Neural crest cell (in vitro differentiated cells): ENCODE measurements around the gene EVX2. TPM values are rescaled to one million over a fixed set of nuclear protein-coding genes. Genes with fewer than 3 reads are reported as not detected.
A peak's percentile ranks its signal among the peaks of the same experiment; 100 is the strongest.

ENCODE experiments used
- DNase-seq: peaks from one replicate; pipeline ENCODE4 v3.0.0; 2021; ENCODE audit warnings: low read depth, mixed read lengths, low spot score
- H3K27ac Mint-ChIP-seq: one replicate; pipeline ENCODE4 v1.8.0; 2021; ENCODE audit warnings: mild to moderate bottlenecking, mixed read lengths; ENCODE audit not compliant: unreplicated experiment
- H3K27me3 Mint-ChIP-seq: 2 replicates; pipeline ENCODE4 v1.8.0; 2021; ENCODE audit warnings: low read depth, mild to moderate bottlenecking, mixed read lengths
- H3K36me3 Mint-ChIP-seq: 2 replicates; pipeline ENCODE4 v1.8.0; 2021; ENCODE audit warnings: low read depth, mild to moderate bottlenecking, mixed read lengths
- H3K4me1 Mint-ChIP-seq: 2 replicates; pipeline ENCODE4 v1.8.0; 2021; ENCODE audit warnings: mixed read lengths
- H3K4me3 Mint-ChIP-seq: one replicate; pipeline ENCODE4 v1.8.0; 2021; ENCODE audit warnings: mild to moderate bottlenecking, mixed read lengths
- H3K9me3 Mint-ChIP-seq: 2 replicates; pipeline ENCODE4 v1.8.0; 2021; ENCODE audit warnings: mixed read lengths
- CTCF ChIP-seq: fragments of 200-600 bp; sonication (generic); conservative IDR thresholded peaks from 2 replicates; pipeline ENCODE4 v1.5.0; 2021; ENCODE audit warnings: antibody characterized with exemption, mild to moderate bottlenecking
- total RNA-seq: library from RNA; stranded (reverse); gene quantifications from 2 replicates; pipeline ENCODE4 v1.2.1, GENCODE V29; 2021

The EVX2 gene
- total RNA-seq, 1 donor from 2014 or later: 0.44 TPM

- Mint-ChIP-seq H3K27ac (no peak within 1 kb of the TSS), H3K4me3 (peak within 1 kb of the TSS; percentile 39)
Measured at GRCh38 chr2:176115883-176116813, 32.4 kb upstream of the EVX2 start, which contains the start of gene HOXD10. Gene HOXD10 (plus strand): TSS chr2:176116778. CDS start chr2:176116834, 56 bp downstream.

GRCh38 chr2:176114930-176115625 lies 31.3 kb upstream of the EVX2 start:
- Mint-ChIP-seq H3K36me3 (peaks cover 10% of the 10 kb centered on the region), H3K9me3 (peaks cover 7% of the 10 kb centered on the region), H3K27me3 (peaks cover 99% of the 10 kb centered on the region), H3K27ac (no peak overlapping the region), H3K4me1 (no peaks in the 10 kb centered on the region), H3K4me3 (no peak overlapping the region)
- no peak for DNase-seq
- TF ChIP-seq CTCF: no peak

More at GRCh38 chr2:176115883-176116813, 32.4 kb upstream of the EVX2 start, which contains the start of gene HOXD10:
- DNase-seq: no peak
- Mint-ChIP-seq H3K4me1 (no peaks in the 10 kb centered on the region), H3K36me3 (peaks cover 10% of the 10 kb centered on the region), H3K9me3 (peaks cover 7% of the 10 kb centered on the region), H3K27me3 (peaks cover 99% of the 10 kb centered on the region)
- TF ChIP-seq CTCF: peak; percentile 27

GRCh38 chr2:176114120-176114929 lies 30.6 kb upstream of the EVX2 start:
- no peak for DNase-seq
- H3K36me3 Mint-ChIP-seq: peaks cover 10% of the 10 kb centered on the region
- H3K27me3 Mint-ChIP-seq: peaks cover 99% of the 10 kb centered on the region
- TF ChIP-seq CTCF: no peak
- H3K4me3 Mint-ChIP-seq: no peak overlapping the region
- H3K9me3 Mint-ChIP-seq: peaks cover 7% of the 10 kb centered on the region
- H3K4me1 Mint-ChIP-seq: peaks cover 3% of the 10 kb centered on the region
- H3K27ac Mint-ChIP-seq: no peak overlapping the region

- peaks cover 6% of the 10 kb centered on the region for H3K36me3 Mint-ChIP-seq
- no peak for DNase-seq
- TF ChIP-seq CTCF: no peak
- H3K4me1 Mint-ChIP-seq: peaks cover 4% of the 10 kb centered on the region
- no peak overlapping the region for H3K4me3 Mint-ChIP-seq
- H3K9me3 Mint-ChIP-seq: peaks cover 7% of the 10 kb centered on the region
- peaks cover 96% of the 10 kb centered on the region for H3K27me3 Mint-ChIP-seq
- no peak overlapping the region for H3K27ac Mint-ChIP-seq
Measured at GRCh38 chr2:176112375-176113302, 28.9 kb upstream of the EVX2 start.
